Keratinocyte (primary cell): ENCODE results near the gene FUT6. TPM values are rescaled to one million over a fixed set of nuclear protein-coding genes. Genes with fewer than 3 reads are reported as not detected.

Experiments
- DNase-seq: peaks from one replicate; pipeline ENCODE4 v3.0.0-alpha.2; 2011; ENCODE audit warnings: low read depth, missing footprints, low spot score
- FAIRE-seq: peaks from 2 replicates; lab custom pipeline; 2011; peaks lifted over from hg19 to GRCh38; lab: Jason Lieb, UNC
- H2AFZ ChIP-seq: 2 replicates; pipeline ENCODE4 v1.6.0; 2012; ENCODE audit warnings: low read length, control low read depth, inconsistent platforms; ENCODE audit not compliant: control insufficient read depth
- H3K27ac ChIP-seq: 2 replicates; pipeline ENCODE4 v1.5.1; 2011; ENCODE audit warnings: low read length; ENCODE audit not compliant: control insufficient read depth, insufficient read depth
- H3K27me3 ChIP-seq: 3 replicates; pipeline ENCODE4 v1.6.0; 2011; ENCODE audit warnings: low read length; ENCODE audit not compliant: control insufficient read depth, insufficient read depth; ENCODE audit errors: extremely low read depth
- H3K36me3 ChIP-seq, 2 experiments: 2 replicates in 1 of 2; 3 replicates in 1 of 2; pipeline ENCODE4 v1.5.1; 2011; ENCODE audit warnings: low read length in 2 of 2, mild to moderate bottlenecking in 1 of 2; ENCODE audit not compliant: control insufficient read depth in 2 of 2, insufficient read depth in 2 of 2; ENCODE audit errors: extremely low read depth in 1 of 2
- H3K4me1 ChIP-seq: 3 replicates; pipeline ENCODE4 v1.5.1; 2011; ENCODE audit warnings: low read length; ENCODE audit not compliant: control insufficient read depth, insufficient read depth; ENCODE audit errors: extremely low read depth
- H3K4me2 ChIP-seq: 3 replicates; pipeline ENCODE4 v1.6.0; 2011; ENCODE audit warnings: low read depth, low read length; ENCODE audit not compliant: control insufficient read depth, insufficient read depth; ENCODE audit errors: extremely low read depth
- H3K4me3 ChIP-seq, 3 experiments: fragments of 200-600 bp in 1 of 3; sonication (generic) in 1 of 3; 2 replicates in 2 of 3; 3 replicates in 1 of 3; pipeline ENCODE4 v1.5.1; 2011 to 2016; ENCODE audit warnings: low read length in 3 of 3, mild to moderate bottlenecking in 3 of 3, control low read depth in 2 of 3, inconsistent platforms in 1 of 3, low read depth in 1 of 3, mixed read lengths in 1 of 3, mixed run types in 1 of 3, moderate library complexity in 1 of 3; ENCODE audit not compliant: control insufficient read depth in 2 of 3, insufficient read depth in 2 of 3; ENCODE audit errors: extremely low read depth in 1 of 3
- H3K79me2 ChIP-seq: 2 replicates; pipeline ENCODE4 v1.6.0; 2012; ENCODE audit warnings: low read length; ENCODE audit not compliant: control insufficient read depth, insufficient read depth
- H3K9ac ChIP-seq: 3 replicates; pipeline ENCODE4 v1.6.0; 2011; ENCODE audit warnings: low read length; ENCODE audit not compliant: control insufficient read depth, insufficient read depth; ENCODE audit errors: extremely low read depth
- H3K9me1 ChIP-seq: 3 replicates; pipeline ENCODE4 v1.6.0; 2011; ENCODE audit warnings: low read length; ENCODE audit not compliant: control insufficient read depth, insufficient read depth; ENCODE audit errors: extremely low read depth
- H3K9me3 ChIP-seq: 2 replicates; pipeline ENCODE4 v1.5.1; 2012; ENCODE audit warnings: low read depth, low read length; ENCODE audit not compliant: control insufficient read depth
- H4K20me1 ChIP-seq: 3 replicates; pipeline ENCODE4 v1.6.0; 2011; ENCODE audit warnings: low read length; ENCODE audit not compliant: control insufficient read depth, insufficient read depth; ENCODE audit errors: extremely low read depth
- EZH2 ChIP-seq: IDR thresholded peaks from one replicate; pipeline ENCODE4 v1.6.1; 2012; ENCODE audit warnings: inconsistent platforms, mild to moderate bottlenecking, low read length, moderate library complexity
- dilution Hi-C: fragments of 300-500 bp; cut with MboI; formaldehyde crosslinking; loops from one replicate; pipeline ENCODE4 v1.7.0; 2020; ENCODE audit warnings: low sequenced_read_pairs; ENCODE audit not compliant: extremely low pct_ligation_motif_present
- polyA plus RNA-seq, 5 experiments: library from polyadenylated mRNA; depleted of rRNA in 3 of 5; stranded (reverse) in 3 of 5; stranded (forward) in 1 of 5; unstranded in 1 of 5; fragments of >200 nt; gene quantifications; 1 replicate in 1 of 5; 2 replicates in 3 of 5; 3 replicates in 1 of 5; pipeline versions ENCODE4 v1.2.1 to v1.2.3, GENCODE V29; 2011 to 2012; ENCODE audit warnings: missing spikeins in 2 of 5, low read depth in 1 of 5, low replicate concordance in 1 of 5
- TF ChIP-seq, protein P1 (sequence below), 3 experiments: IDR thresholded peaks in 1 of 3; conservative IDR thresholded peaks in 1 of 3; optimal IDR thresholded peaks in 1 of 3; 2 replicates in 2 of 3; 3 replicates in 1 of 3; pipeline versions ENCODE3 to v1.5.1; 2011; ENCODE audit warnings: low read length in 3 of 3, mild to moderate bottlenecking in 3 of 3, moderate library complexity in 2 of 3, control low read depth in 1 of 3, inconsistent platforms in 1 of 3; ENCODE audit not compliant: insufficient read depth in 2 of 3; ENCODE audit errors: extremely low read depth in 1 of 3

The FUT6 gene
- polyA plus RNA-seq, 1 donor (not counting 4 experiments of a cell fraction or from before 2014, with no cell fraction given), result not detected

DNA sequence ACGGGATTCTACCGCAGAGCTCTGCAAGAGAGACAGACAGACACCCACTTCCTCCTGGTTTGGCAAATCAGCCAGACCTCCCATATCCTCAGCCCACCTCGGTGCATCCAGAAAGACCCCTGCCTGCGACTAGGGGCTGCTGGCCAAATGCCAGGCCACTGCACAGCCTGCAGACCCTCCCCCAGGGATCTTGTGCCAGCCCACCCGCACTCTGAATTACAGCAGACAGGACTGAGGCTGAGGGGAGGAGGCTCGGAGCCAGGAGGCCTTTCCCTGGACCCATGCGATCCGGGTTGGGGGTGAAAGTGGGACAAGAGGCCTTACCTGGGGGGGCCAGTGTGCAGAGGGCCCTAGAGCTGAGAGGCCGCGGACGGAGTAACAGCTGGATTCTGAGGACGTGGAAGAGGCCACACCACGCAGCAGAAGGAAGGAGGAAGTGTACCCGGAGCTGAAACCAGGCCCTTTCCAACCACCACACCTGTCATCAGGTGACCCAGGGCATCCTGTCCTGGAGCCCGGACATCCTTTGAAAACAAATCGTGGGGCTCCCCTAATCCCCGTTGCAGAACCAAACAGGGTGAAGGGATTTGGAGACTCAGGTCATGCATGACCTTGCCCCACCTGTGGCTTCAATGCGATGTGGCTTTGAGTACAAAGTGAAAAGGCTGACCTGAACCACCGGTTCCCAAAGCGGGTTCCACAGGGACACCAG is 993 bp downstream of the FUT6 start:
- dilution Hi-C loops, result no loop called here
- FAIRE-seq (no peak), DNase-seq (no peak)
- no peak overlapping the region for H3K27ac ChIP-seq
- peaks cover 4% of the 10 kb centered on the region for H3K27me3 ChIP-seq
- no peak overlapping the region for H2AFZ ChIP-seq
- no peaks in the 10 kb centered on the region for H3K9me3 ChIP-seq
- TF ChIP-seq, protein P1, sequence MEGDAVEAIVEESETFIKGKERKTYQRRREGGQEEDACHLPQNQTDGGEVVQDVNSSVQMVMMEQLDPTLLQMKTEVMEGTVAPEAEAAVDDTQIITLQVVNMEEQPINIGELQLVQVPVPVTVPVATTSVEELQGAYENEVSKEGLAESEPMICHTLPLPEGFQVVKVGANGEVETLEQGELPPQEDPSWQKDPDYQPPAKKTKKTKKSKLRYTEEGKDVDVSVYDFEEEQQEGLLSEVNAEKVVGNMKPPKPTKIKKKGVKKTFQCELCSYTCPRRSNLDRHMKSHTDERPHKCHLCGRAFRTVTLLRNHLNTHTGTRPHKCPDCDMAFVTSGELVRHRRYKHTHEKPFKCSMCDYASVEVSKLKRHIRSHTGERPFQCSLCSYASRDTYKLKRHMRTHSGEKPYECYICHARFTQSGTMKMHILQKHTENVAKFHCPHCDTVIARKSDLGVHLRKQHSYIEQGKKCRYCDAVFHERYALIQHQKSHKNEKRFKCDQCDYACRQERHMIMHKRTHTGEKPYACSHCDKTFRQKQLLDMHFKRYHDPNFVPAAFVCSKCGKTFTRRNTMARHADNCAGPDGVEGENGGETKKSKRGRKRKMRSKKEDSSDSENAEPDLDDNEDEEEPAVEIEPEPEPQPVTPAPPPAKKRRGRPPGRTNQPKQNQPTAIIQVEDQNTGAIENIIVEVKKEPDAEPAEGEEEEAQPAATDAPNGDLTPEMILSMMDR (optimal IDR thresholded peaks at IDR 0.05 in 1 of 3, IDR thresholded peaks at IDR 0.05 in 1 of 3, conservative IDR thresholded peaks at IDR 0.05 in 1 of 3; ENCODE audit: extremely low read depth in 1 of 3, insufficient read depth in 2 of 3, low read length in 3 of 3), result no peak
- no peak for TF ChIP-seq EZH2
- no peaks in the 10 kb centered on the region for H3K36me3 ChIP-seq
- no peaks in the 10 kb centered on the region for H3K79me2 ChIP-seq
- peaks cover 3% of the 10 kb centered on the region for H3K4me1 ChIP-seq
- H3K9me1 ChIP-seq, result no peaks in the 10 kb centered on the region
- no peak overlapping the region for H3K4me3 ChIP-seq
- H3K9ac ChIP-seq, result no peak overlapping the region
- H3K4me2 ChIP-seq, result no peak overlapping the region
- no peaks in the 10 kb centered on the region for H4K20me1 ChIP-seq

DNA sequence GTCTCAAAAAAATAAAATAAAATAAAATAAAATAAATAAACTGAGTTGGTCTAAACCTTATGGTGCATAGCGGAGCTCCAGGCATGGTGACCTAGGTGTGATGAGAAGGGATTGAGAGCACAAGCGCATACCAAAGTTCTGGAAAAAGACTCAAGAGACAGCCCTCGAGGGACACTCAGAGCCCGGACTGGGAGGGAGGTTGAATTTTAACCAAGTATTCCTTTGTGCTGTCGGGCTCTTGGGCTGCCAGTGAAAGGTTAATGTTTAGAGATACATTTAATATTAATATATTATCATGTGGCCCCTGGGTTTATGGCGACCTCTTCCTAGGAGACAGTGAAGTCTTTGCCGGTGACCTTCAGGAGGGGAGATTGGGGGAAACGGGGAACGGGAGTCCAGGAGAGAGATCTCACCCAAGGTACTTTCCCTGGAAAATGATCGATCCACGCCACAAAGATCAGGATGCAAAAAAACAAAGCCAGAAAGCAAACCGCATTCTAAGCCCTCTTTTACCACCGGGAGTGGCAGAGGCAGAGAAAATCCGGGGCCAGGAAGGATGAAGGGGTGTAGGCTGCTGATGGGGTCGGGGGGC is 1.6 kb downstream of the FUT6 start:
- DNase-seq (no peak), FAIRE-seq (no peak)
- Histone ChIP-seq H3K9ac (no peak overlapping the region), H3K9me3 (no peaks in the 10 kb centered on the region), H3K9me1 (no peaks in the 10 kb centered on the region), H3K4me2 (no peak overlapping the region), H4K20me1 (no peaks in the 10 kb centered on the region), H3K4me1 (peaks cover 3% of the 10 kb centered on the region), H3K79me2 (no peaks in the 10 kb centered on the region), H3K4me3 (no peak overlapping the region), H3K27ac (no peak overlapping the region), H3K27me3 (peaks cover 2% of the 10 kb centered on the region), H2AFZ (no peak overlapping the region), H3K36me3 (no peaks in the 10 kb centered on the region)
- dilution Hi-C loops, result no loop called here
- TF ChIP-seq EZH2, result no peak
- TF ChIP-seq, protein P1 (optimal IDR thresholded peaks at IDR 0.05 in 1 of 3, IDR thresholded peaks at IDR 0.05 in 1 of 3, conservative IDR thresholded peaks at IDR 0.05 in 1 of 3; ENCODE audit: extremely low read depth in 1 of 3, insufficient read depth in 2 of 3, low read length in 3 of 3), result no peak
